T-helper 1 cell treated with Interleukin-12 subunit alpha and Interleukin-12 subunit beta and Interleukin-4 antibody, amounts not matched to agents 30 μg/mL and 1 μg/mL, for 36 hours (primary cell): ENCODE results near the gene ADAM8.

Experiments used
- H3K27ac Mint-ChIP-seq: one replicate; pipeline ENCODE4 v1.8.0; 2021; ENCODE audit warnings: mild to moderate bottlenecking, mixed read lengths
- H3K27me3 Mint-ChIP-seq: one replicate; pipeline ENCODE4 v1.8.0; 2021; ENCODE audit warnings: low read depth, mixed read lengths
- H3K36me3 Mint-ChIP-seq: one replicate; pipeline ENCODE4 v1.8.0; 2021; ENCODE audit warnings: low read depth, mixed read lengths
- H3K4me1 Mint-ChIP-seq: one replicate; pipeline ENCODE4 v1.8.0; 2021; ENCODE audit warnings: low read depth, mixed read lengths
- H3K4me3 Mint-ChIP-seq: one replicate; pipeline ENCODE4 v1.8.0; 2021; ENCODE audit warnings: mild to moderate bottlenecking, moderate library complexity, mixed read lengths
- H3K9me3 Mint-ChIP-seq: one replicate; pipeline ENCODE4 v1.8.0; 2021; ENCODE audit warnings: mixed read lengths

ADAM8 gene

GRCh38 chr10:133298466-133298865, 21.8 kb upstream of the ADAM8 start:
- Mint-ChIP-seq H3K27ac (no peak overlapping the region), H3K4me1 (no peaks in the 10 kb centered on the region), H3K36me3 (peaks cover 41% of the 10 kb centered on the region), H3K9me3 (no peaks in the 10 kb centered on the region), H3K4me3 (no peak overlapping the region), H3K27me3 (no peaks in the 10 kb centered on the region)

- peaks cover 38% of the 10 kb centered on the region for H3K36me3 Mint-ChIP-seq
- no peaks in the 10 kb centered on the region for H3K9me3 Mint-ChIP-seq
- H3K27me3 Mint-ChIP-seq: no peaks in the 10 kb centered on the region
- H3K4me3 Mint-ChIP-seq: no peak overlapping the region
- H3K27ac Mint-ChIP-seq: no peak overlapping the region
- no peaks in the 10 kb centered on the region for H3K4me1 Mint-ChIP-seq
Observed at GRCh38 chr10:133297504-133297903, 20.8 kb upstream of the ADAM8 start.

GRCh38 chr10:133295426-133296320, 19.0 kb upstream of the ADAM8 start:
- H3K4me3 Mint-ChIP-seq: no peak overlapping the region
- H3K27ac Mint-ChIP-seq: no peak overlapping the region
- no peaks in the 10 kb centered on the region for H3K27me3 Mint-ChIP-seq
- no peaks in the 10 kb centered on the region for H3K9me3 Mint-ChIP-seq
- no peaks in the 10 kb centered on the region for H3K4me1 Mint-ChIP-seq
- H3K36me3 Mint-ChIP-seq: peaks cover 35% of the 10 kb centered on the region

GRCh38 chr10:133294189-133294588, 17.5 kb upstream of the ADAM8 start:
- H3K36me3 Mint-ChIP-seq: peaks cover 32% of the 10 kb centered on the region
- no peaks in the 10 kb centered on the region for H3K27me3 Mint-ChIP-seq
- no peak overlapping the region for H3K27ac Mint-ChIP-seq
- no peaks in the 10 kb centered on the region for H3K9me3 Mint-ChIP-seq
- no peaks in the 10 kb centered on the region for H3K4me1 Mint-ChIP-seq
- no peak overlapping the region for H3K4me3 Mint-ChIP-seq

GRCh38 chr10:133293810-133294119, 17.1 kb upstream of the ADAM8 start:
- no peak overlapping the region for H3K4me3 Mint-ChIP-seq
- peaks cover 33% of the 10 kb centered on the region for H3K36me3 Mint-ChIP-seq
- H3K27ac Mint-ChIP-seq: no peak overlapping the region
- no peaks in the 10 kb centered on the region for H3K9me3 Mint-ChIP-seq
- H3K4me1 Mint-ChIP-seq: no peaks in the 10 kb centered on the region
- H3K27me3 Mint-ChIP-seq: no peaks in the 10 kb centered on the region

GRCh38 chr10:133292919-133293809, 16.5 kb upstream of the ADAM8 start:
- H3K27me3 Mint-ChIP-seq: no peaks in the 10 kb centered on the region

GRCh38 chr10:133289761-133290160, 13.1 kb upstream of the ADAM8 start:
- Mint-ChIP-seq H3K36me3 (peaks cover 39% of the 10 kb centered on the region), H3K4me3 (no peak overlapping the region), H3K27ac (no peak overlapping the region), H3K4me1 (peaks cover 5% of the 10 kb centered on the region), H3K9me3 (no peaks in the 10 kb centered on the region), H3K27me3 (no peaks in the 10 kb centered on the region)

More at GRCh38 chr10:133292919-133293809, 16.5 kb upstream of the ADAM8 start:
- Mint-ChIP-seq H3K9me3 (no peaks in the 10 kb centered on the region), H3K36me3 (peaks cover 31% of the 10 kb centered on the region), H3K4me1 (no peaks in the 10 kb centered on the region), H3K27ac (no peak overlapping the region), H3K4me3 (no peak overlapping the region)

GRCh38 chr10:133287832-133288500, 11.3 kb upstream of the ADAM8 start:
- Mint-ChIP-seq H3K9me3 (no peaks in the 10 kb centered on the region), H3K27ac (no peak overlapping the region), H3K36me3 (peaks cover 45% of the 10 kb centered on the region), H3K4me3 (no peak overlapping the region), H3K27me3 (no peaks in the 10 kb centered on the region), H3K4me1 (peaks cover 5% of the 10 kb centered on the region)

- H3K9me3 Mint-ChIP-seq: no peaks in the 10 kb centered on the region
- H3K4me3 Mint-ChIP-seq: no peak overlapping the region
- no peak overlapping the region for H3K27ac Mint-ChIP-seq
- H3K36me3 Mint-ChIP-seq: peaks cover 49% of the 10 kb centered on the region
- peaks cover 5% of the 10 kb centered on the region for H3K4me1 Mint-ChIP-seq
- H3K27me3 Mint-ChIP-seq: no peaks in the 10 kb centered on the region
Observed at GRCh38 chr10:133286366-133286765, 9.7 kb upstream of the ADAM8 start.

GRCh38 chr10:133285217-133285616, 8.5 kb upstream of the ADAM8 start:
- H3K36me3 Mint-ChIP-seq: peaks cover 44% of the 10 kb centered on the region

GRCh38 chr10:133283931-133284330, 7.3 kb upstream of the ADAM8 start:
- H3K4me1 Mint-ChIP-seq: peaks cover 11% of the 10 kb centered on the region
- no peak overlapping the region for H3K27ac Mint-ChIP-seq
- no peaks in the 10 kb centered on the region for H3K27me3 Mint-ChIP-seq
- H3K4me3 Mint-ChIP-seq: no peak overlapping the region
- peaks cover 44% of the 10 kb centered on the region for H3K36me3 Mint-ChIP-seq
- H3K9me3 Mint-ChIP-seq: no peaks in the 10 kb centered on the region

More at GRCh38 chr10:133285217-133285616, 8.5 kb upstream of the ADAM8 start:
- Mint-ChIP-seq H3K9me3 (no peaks in the 10 kb centered on the region), H3K27ac (no peak overlapping the region), H3K4me3 (no peak overlapping the region), H3K27me3 (no peaks in the 10 kb centered on the region), H3K4me1 (peaks cover 5% of the 10 kb centered on the region)

GRCh38 chr10:133282846-133283390, 6.2 kb upstream of the ADAM8 start:
- Mint-ChIP-seq H3K4me1 (peaks cover 21% of the 10 kb centered on the region), H3K27me3 (no peaks in the 10 kb centered on the region), H3K27ac (no peak overlapping the region), H3K4me3 (no peak overlapping the region), H3K9me3 (no peaks in the 10 kb centered on the region), H3K36me3 (peaks cover 51% of the 10 kb centered on the region)

- Mint-ChIP-seq H3K36me3 (peaks cover 45% of the 10 kb centered on the region), H3K9me3 (no peaks in the 10 kb centered on the region), H3K27me3 (no peaks in the 10 kb centered on the region), H3K4me3 (no peak overlapping the region), H3K27ac (no peak overlapping the region), H3K4me1 (peaks cover 19% of the 10 kb centered on the region)
Observed at GRCh38 chr10:133281628-133282372, 5.1 kb upstream of the ADAM8 start.

- Mint-ChIP-seq H3K27ac (no peak overlapping the region), H3K27me3 (no peaks in the 10 kb centered on the region), H3K4me3 (no peak overlapping the region), H3K36me3 (peaks cover 38% of the 10 kb centered on the region), H3K9me3 (no peaks in the 10 kb centered on the region), H3K4me1 (peaks cover 16% of the 10 kb centered on the region)
Observed at GRCh38 chr10:133281084-133281483, 4.4 kb upstream of the ADAM8 start.
